ENCODE measurements around the gene MSRB3. TPM values are rescaled to one million over a fixed set of nuclear protein-coding genes. Genes with fewer than 3 reads are reported as not detected.

The MSRB3 gene
- total RNA-seq, 1 experiment from 2014 or later = 1.1 TPM

DNA sequence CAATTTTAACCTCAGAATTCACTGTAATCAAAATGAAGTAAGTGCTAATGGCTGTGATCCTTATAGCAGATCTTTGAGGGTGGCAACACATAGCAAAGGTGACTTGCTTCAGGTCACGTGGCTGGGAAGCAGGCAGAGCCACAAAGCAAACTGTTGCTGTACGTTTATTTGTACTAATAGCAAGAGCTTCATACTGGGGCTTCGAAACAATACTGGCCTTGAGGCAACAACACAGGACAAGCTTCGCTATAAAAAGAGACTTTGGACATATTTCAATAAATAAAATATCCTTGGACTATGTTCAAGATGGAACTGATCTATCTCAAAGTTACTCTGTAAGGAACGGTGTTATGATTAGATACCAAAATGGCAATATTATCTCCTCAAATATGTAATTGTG lies 44.6 kb downstream of the MSRB3 start:
- H4K20me1 ChIP-seq (ENCODE audit: control insufficient read depth, insufficient read depth, insufficient read length) = no peaks in the 10 kb centered on the region
- H3K79me2 ChIP-seq (ENCODE audit: insufficient read depth, low read length) = no peaks in the 10 kb centered on the region
- no peak overlapping the region for H2BK20ac ChIP-seq (ENCODE audit: low read depth, low read length, poor library complexity, severe bottlenecking)
- no peak overlapping the region for H3K27ac ChIP-seq (ENCODE audit: insufficient read length, low read depth, low read length)
- H3K23me2 ChIP-seq (ENCODE audit: insufficient read length, low read depth, low read length, poor library complexity, severe bottlenecking) = no peaks in the 10 kb centered on the region
- no CpG with 5 or more reads among the region's 5 CpGs for WGBS (ENCODE audit: extremely low coverage, insufficient read length, low lambda C conversion rate)
- no peak overlapping the region for H3K56ac ChIP-seq (ENCODE audit: insufficient read length, low read depth, low read length)
- no peak overlapping the region for H3K4me3 Mint-ChIP-seq
- H3K18ac ChIP-seq (ENCODE audit: insufficient read length, low read depth, low read length) = no peak overlapping the region
- H4K91ac ChIP-seq (ENCODE audit: insufficient read length, low read depth, low read length) = no peak overlapping the region
- H2AK5ac ChIP-seq (ENCODE audit: insufficient read length, low read length) = no peak overlapping the region
- no peaks in the 10 kb centered on the region for H3K36me3 Mint-ChIP-seq (ENCODE audit: insufficient read depth in 1 of 3, low read depth in 3 of 3)
- H3K9ac ChIP-seq (ENCODE audit: extremely low read depth, insufficient read length, low read length) = no peak overlapping the region
- no peak overlapping the region for H3K27ac Mint-ChIP-seq
- no peak overlapping the region for H2BK5ac ChIP-seq (ENCODE audit: insufficient read length, low read length)
- no peak overlapping the region for H4K5ac ChIP-seq (ENCODE audit: insufficient read length, low read depth, low read length)
- H2AFZ ChIP-seq (ENCODE audit: low read length) = no peak overlapping the region
- H3K27me3 Mint-ChIP-seq (ENCODE audit: low read depth) = no peaks in the 10 kb centered on the region
- peaks cover 5 to 8% of the 10 kb centered on the region in 2 experiments for H3K4me1 Mint-ChIP-seq
- no peaks in the 10 kb centered on the region for H3K9me3 Mint-ChIP-seq
- H3K4me2 ChIP-seq (ENCODE audit: insufficient read depth, insufficient read length, low read length) = no peak overlapping the region
- no peaks in the 10 kb centered on the region for H3K79me1 ChIP-seq (ENCODE audit: insufficient read depth, low read depth, low read length, poor library complexity, severe bottlenecking)
- no peaks in the 10 kb centered on the region for H3K4me1 ChIP-seq (ENCODE audit: insufficient read depth, low read length)
- TF ChIP-seq, protein P1, sequence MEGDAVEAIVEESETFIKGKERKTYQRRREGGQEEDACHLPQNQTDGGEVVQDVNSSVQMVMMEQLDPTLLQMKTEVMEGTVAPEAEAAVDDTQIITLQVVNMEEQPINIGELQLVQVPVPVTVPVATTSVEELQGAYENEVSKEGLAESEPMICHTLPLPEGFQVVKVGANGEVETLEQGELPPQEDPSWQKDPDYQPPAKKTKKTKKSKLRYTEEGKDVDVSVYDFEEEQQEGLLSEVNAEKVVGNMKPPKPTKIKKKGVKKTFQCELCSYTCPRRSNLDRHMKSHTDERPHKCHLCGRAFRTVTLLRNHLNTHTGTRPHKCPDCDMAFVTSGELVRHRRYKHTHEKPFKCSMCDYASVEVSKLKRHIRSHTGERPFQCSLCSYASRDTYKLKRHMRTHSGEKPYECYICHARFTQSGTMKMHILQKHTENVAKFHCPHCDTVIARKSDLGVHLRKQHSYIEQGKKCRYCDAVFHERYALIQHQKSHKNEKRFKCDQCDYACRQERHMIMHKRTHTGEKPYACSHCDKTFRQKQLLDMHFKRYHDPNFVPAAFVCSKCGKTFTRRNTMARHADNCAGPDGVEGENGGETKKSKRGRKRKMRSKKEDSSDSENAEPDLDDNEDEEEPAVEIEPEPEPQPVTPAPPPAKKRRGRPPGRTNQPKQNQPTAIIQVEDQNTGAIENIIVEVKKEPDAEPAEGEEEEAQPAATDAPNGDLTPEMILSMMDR (conservative IDR thresholded peaks at IDR 0.05) = no peak
- H3K9me3 ChIP-seq (ENCODE audit: control insufficient read depth, low read depth, low read length) = no peaks in the 10 kb centered on the region
- no peak overlapping the region for H2BK15ac ChIP-seq (ENCODE audit: low read depth, low read length)
- no peak overlapping the region for H3K14ac ChIP-seq (ENCODE audit: insufficient read depth, low read length)
- no peak for DNase-seq
- H2BK12ac ChIP-seq (ENCODE audit: insufficient read length, low read depth, low read length) = no peak overlapping the region
- H4K8ac ChIP-seq (replicated peaks; ENCODE audit: insufficient read length, low read depth, low read length) = no peak overlapping the region
- no peak overlapping the region for H3K4ac ChIP-seq (ENCODE audit: low read depth, low read length)
- H3K27me3 ChIP-seq (ENCODE audit: insufficient read depth, low read length) = no peaks in the 10 kb centered on the region
- no peak overlapping the region for H3K23ac ChIP-seq (ENCODE audit: insufficient read length, low read depth, low read length)
- H2BK120ac ChIP-seq (ENCODE audit: low read depth, low read length, poor library complexity, severe bottlenecking) = no peak overlapping the region
- no peak overlapping the region for H3T11ph ChIP-seq (ENCODE audit: low read length)
